Measurements from ENCODE around the gene IAH1.

IAH1 gene

DNA sequence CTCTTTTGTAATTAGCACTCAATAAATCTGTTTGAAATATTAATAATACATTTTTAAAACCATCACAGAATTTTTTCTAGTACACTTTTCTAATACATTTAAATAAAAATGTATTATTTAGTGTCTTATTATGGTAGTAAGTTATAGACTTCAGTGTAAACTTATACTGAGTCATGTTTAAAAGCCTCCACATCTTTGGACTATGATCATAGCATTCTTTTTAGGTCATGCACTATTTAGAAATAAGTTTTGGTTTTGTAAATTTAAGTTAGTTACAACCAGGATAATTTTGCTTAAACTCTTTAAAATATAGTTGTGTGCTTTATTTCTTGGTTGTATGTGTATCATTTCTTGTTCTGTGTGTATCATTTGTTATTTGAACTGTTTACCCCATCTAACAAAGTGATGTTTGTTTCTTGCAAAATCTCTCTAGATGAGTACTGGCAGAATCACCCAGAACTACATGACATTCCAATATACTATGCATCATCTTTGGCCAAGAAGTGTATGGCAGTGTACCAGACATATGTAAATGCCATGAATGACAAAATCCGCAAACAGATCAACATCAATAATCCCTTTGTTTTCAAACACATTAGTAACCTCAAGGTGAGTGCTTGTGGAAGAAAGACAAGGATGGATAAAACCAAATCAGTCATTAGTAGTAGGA, 34.2 kb upstream of the IAH1 start:
- Mint-ChIP-seq H3K4me3 (no peak overlapping the region), H3K9me3 (no peaks in the 10 kb centered on the region), H3K36me3 (ENCODE audit: low read depth) (peaks cover 67% of the 10 kb centered on the region), H3K4me1 (no peaks in the 10 kb centered on the region), H3K27ac (no peak overlapping the region), H3K27me3 (ENCODE audit: low read depth, poor library complexity) (no peaks in the 10 kb centered on the region)
- TF ChIP-seq, protein P1, sequence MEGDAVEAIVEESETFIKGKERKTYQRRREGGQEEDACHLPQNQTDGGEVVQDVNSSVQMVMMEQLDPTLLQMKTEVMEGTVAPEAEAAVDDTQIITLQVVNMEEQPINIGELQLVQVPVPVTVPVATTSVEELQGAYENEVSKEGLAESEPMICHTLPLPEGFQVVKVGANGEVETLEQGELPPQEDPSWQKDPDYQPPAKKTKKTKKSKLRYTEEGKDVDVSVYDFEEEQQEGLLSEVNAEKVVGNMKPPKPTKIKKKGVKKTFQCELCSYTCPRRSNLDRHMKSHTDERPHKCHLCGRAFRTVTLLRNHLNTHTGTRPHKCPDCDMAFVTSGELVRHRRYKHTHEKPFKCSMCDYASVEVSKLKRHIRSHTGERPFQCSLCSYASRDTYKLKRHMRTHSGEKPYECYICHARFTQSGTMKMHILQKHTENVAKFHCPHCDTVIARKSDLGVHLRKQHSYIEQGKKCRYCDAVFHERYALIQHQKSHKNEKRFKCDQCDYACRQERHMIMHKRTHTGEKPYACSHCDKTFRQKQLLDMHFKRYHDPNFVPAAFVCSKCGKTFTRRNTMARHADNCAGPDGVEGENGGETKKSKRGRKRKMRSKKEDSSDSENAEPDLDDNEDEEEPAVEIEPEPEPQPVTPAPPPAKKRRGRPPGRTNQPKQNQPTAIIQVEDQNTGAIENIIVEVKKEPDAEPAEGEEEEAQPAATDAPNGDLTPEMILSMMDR (IDR thresholded peaks at IDR 0.05), result no peak
- no peak for DNase-seq

DNA sequence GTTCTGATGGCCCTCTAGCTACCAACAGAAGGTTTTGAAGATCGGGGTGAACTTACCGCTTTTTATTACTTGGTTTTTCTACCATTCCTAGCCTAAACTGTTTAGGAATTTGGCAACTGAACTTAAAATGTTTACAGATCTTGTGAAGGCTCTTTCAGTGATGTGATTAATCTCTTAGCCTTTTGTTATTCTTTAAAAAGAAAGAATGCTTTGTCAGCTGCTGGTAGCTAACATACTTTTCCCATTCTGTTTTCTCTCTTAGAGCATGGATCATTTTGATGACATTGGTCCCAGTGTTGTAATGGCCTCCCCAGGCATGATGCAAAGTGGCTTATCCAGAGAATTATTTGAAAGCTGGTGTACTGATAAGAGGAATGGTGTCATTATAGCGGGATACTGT, 32.8 kb upstream of the IAH1 start:
- no peak for DNase-seq
- Mint-ChIP-seq H3K27me3 (ENCODE audit: low read depth, poor library complexity) (no peaks in the 10 kb centered on the region), H3K36me3 (ENCODE audit: low read depth) (peaks cover 69% of the 10 kb centered on the region), H3K4me3 (no peak overlapping the region), H3K27ac (peak overlapping the region; percentile 64), H3K9me3 (no peaks in the 10 kb centered on the region), H3K4me1 (no peaks in the 10 kb centered on the region)
- TF ChIP-seq, protein P1 (IDR thresholded peaks at IDR 0.05), result no peak

DNA sequence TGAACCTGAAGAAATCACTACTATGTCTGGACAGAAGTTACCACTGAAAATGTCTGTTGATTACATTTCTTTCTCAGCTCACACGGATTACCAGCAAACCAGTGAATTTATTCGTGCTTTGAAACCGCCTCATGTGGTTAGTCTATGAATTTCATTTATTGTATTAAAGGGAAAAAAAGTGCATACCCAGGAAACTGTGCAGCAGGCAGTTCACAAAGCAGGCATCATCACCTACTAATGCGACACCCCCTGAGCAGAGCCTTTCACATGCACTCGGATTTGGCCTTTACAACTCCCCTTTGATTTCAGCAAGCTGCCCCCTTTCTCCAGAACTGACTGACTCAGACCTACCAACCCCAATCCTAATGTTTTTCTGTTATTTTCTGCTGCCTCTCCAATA, 30.8 kb upstream of the IAH1 start:
- Mint-ChIP-seq H3K27me3 (ENCODE audit: low read depth, poor library complexity) (no peaks in the 10 kb centered on the region), H3K4me3 (no peak overlapping the region), H3K36me3 (ENCODE audit: low read depth) (peaks cover 64% of the 10 kb centered on the region), H3K9me3 (no peaks in the 10 kb centered on the region), H3K27ac (no peak overlapping the region), H3K4me1 (no peaks in the 10 kb centered on the region)
- TF ChIP-seq, protein P1 (IDR thresholded peaks at IDR 0.05), result no peak
- no peak for DNase-seq

DNA sequence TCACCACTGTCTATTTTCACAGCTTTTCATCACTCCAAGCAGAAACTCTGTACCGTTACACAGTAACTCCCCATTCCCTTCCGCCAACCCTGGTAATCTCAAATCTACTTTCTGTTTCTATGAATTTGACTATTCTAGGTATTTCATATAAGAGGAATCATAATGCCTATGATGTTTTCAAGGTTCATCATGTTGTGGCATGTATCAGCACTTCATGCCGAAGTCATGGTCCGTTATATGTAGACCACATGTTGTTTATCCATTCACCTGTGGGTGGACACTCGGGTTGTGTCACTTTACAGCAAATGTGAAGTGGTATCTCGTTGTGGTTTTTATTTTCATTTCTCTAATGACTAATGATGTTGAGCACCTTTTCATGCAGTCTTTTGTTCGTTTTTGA, 29.3 kb upstream of the IAH1 start:
- Mint-ChIP-seq H3K4me1 (no peaks in the 10 kb centered on the region), H3K4me3 (no peak overlapping the region), H3K27me3 (ENCODE audit: low read depth, poor library complexity) (no peaks in the 10 kb centered on the region), H3K36me3 (ENCODE audit: low read depth) (peaks cover 67% of the 10 kb centered on the region), H3K9me3 (no peaks in the 10 kb centered on the region), H3K27ac (no peak overlapping the region)
- TF ChIP-seq, protein P1 (IDR thresholded peaks at IDR 0.05), result no peak
- no peak for DNase-seq

DNA sequence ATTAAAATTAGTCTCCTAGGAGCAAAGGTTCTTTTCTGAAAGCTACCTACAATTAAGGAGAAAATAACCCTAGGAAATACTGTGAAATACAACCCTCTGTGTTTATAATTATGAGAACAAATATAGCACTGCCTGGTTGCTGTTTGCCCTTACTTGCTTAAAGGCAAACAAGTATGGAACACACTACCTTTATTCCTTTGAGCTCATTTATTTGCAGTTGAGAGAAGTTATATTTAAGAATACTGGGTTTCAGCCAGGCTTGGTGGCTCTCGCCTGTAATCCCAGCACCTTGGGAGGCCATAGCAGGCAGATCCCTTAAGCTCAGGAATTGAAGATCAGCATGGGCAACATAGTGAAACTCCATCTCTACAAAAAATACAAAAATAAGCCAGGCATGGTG, 23.1 kb upstream of the IAH1 start:
- Mint-ChIP-seq H3K4me3 (no peak overlapping the region), H3K4me1 (no peaks in the 10 kb centered on the region), H3K27ac (no peak overlapping the region), H3K27me3 (ENCODE audit: low read depth, poor library complexity) (no peaks in the 10 kb centered on the region), H3K9me3 (no peaks in the 10 kb centered on the region), H3K36me3 (ENCODE audit: low read depth) (peaks cover 55% of the 10 kb centered on the region)
- no peak for DNase-seq
- TF ChIP-seq, protein P1 (IDR thresholded peaks at IDR 0.05), result no peak

DNA sequence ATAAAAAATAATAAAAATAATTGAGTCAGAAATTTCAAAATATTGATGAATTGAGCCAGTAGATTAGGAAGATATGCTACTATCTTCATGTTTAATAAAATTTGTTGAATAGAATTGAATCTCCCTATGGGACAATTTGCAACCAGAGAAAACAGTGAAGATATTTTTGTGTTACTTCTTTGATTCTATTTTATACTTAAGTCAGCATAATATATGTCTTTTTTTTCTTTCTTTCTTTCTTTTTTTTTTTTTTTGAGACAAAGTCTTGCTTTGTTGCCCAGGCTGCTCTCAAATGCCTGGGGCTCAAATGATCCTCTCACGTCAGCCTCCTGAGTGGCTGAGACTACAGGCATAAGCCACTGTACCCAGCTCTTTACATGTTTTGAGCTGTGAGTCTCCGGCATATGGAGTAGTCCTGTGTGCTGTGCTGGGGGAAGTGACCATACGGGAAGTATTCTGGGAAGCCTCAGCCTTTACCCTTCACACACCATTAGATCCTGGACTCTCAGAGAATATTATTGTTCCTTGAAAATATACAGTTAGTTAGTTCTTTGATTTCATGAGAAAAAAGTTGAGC, 13.8 kb upstream of the IAH1 start:
- TF ChIP-seq, protein P1 (IDR thresholded peaks at IDR 0.05), result no peak
- DNase-seq, result no peak
- Mint-ChIP-seq H3K4me1 (no peaks in the 10 kb centered on the region), H3K9me3 (no peaks in the 10 kb centered on the region), H3K27ac (no peak overlapping the region), H3K27me3 (ENCODE audit: low read depth, poor library complexity) (no peaks in the 10 kb centered on the region), H3K4me3 (no peak overlapping the region), H3K36me3 (ENCODE audit: low read depth) (peaks cover 51% of the 10 kb centered on the region)
